Heart left ventricle (tissue), 16 donors: Measurements from ENCODE around the gene EARS2. TPM values are rescaled to one million over a fixed set of nuclear protein-coding genes. Genes with fewer than 3 reads are reported as not detected.

Source experiments
- ATAC-seq, 4 donors: fragments of 200-7000 bp; cut with Tn5 transposase; one replicate each; pipeline ENCODE4 v1.9.1; 2020 to 2022; ENCODE audit warnings: moderate library complexity in 4 of 4, mild to moderate bottlenecking in 3 of 4, moderate number of reproducible peaks in 1 of 4
- DNase-seq, 5 donors: peaks; one replicate each; pipeline ENCODE4 v3.0.0-alpha.2; 2020
- H3K27ac ChIP-seq, 12 donors: fragments of 200-600 bp; sonication (generic) in 4 of 12; one replicate each; pipeline versions ENCODE4 v1.5.0 to v1.8.0; 2016 to 2022; ENCODE audit warnings: mild to moderate bottlenecking in 2 of 12
- H3K27me3 ChIP-seq, 9 donors: fragments of 200-600 bp; sonication (generic) in 2 of 9; one replicate each; pipeline versions ENCODE4 v1.5.1 to v1.8.0; 2016 to 2022; ENCODE audit warnings: mild to moderate bottlenecking in 3 of 9
- H3K36me3 ChIP-seq, 9 donors: fragments of 200-600 bp; sonication (generic) in 2 of 9; one replicate each; pipeline versions ENCODE4 v1.5.0 to v1.8.0; 2018 to 2022; ENCODE audit warnings: mild to moderate bottlenecking in 2 of 9
- H3K4me1 ChIP-seq, 12 donors: fragments of 200-600 bp; sonication (generic) in 4 of 12; one replicate each; pipeline versions ENCODE4 v1.5.0 to v1.8.0; 2016 to 2022; ENCODE audit warnings: mild to moderate bottlenecking in 3 of 12
- H3K4me3 ChIP-seq, 12 donors: fragments of 200-600 bp; sonication (generic) in 4 of 12; one replicate each; pipeline versions ENCODE4 v1.5.0 to v1.8.0; 2017 to 2022; ENCODE audit warnings: mild to moderate bottlenecking in 9 of 12, moderate library complexity in 4 of 12
- H3K9me3 ChIP-seq, 12 donors: fragments of 200-600 bp; sonication (generic) in 4 of 12; one replicate each; pipeline versions ENCODE4 v1.5.0 to v1.8.0; 2016 to 2022; ENCODE audit warnings: mild to moderate bottlenecking in 1 of 12
- CTCF ChIP-seq, 12 donors: fragments of 200-600 bp; sonication (generic) in 4 of 12; IDR thresholded peaks; one replicate each; pipeline versions ENCODE4 v1.5.0 to v1.8.0; 2018 to 2022; ENCODE audit warnings: antibody characterized with exemption in 12 of 12, mild to moderate bottlenecking in 5 of 12
- POLR2A ChIP-seq, 2 donors: fragments of 450-650 bp; IDR thresholded peaks; one replicate each; pipeline ENCODE4 v1.6.1; 2017; ENCODE audit warnings: antibody characterized with exemption in 2 of 2, mild to moderate bottlenecking in 2 of 2, moderate library complexity in 2 of 2
- WGBS, 4 donors: extraction: QIAGEN DNeasy Blood & Tissue Kit in 2 of 4; methylation state at CpG; one replicate each; pipeline versions ENCODE4 v1.1.5 to v1.1.7; 2013 to 2018; 5-methylcytosine and 5-hydroxymethylcytosine counted together
- intact Hi-C, 10 donors: fragments of 100-400 bp; cut with DNase I; formaldehyde crosslinking; loops; one replicate each; pipeline versions ENCODE4 v1.11.1 to v1.14.2; 2022
- polyA plus RNA-seq, 2 donors: library from polyadenylated mRNA; stranded (reverse); fragments of 200-250 nt; gene quantifications; one replicate each; pipeline ENCODE4 v1.2.3, GENCODE V29; 2013
- total RNA-seq, 9 donors: library from RNA; depleted of rRNA in 2 of 9; stranded (reverse); fragments of >200 nt in 2 of 9; fragmentation: NEBNext Ultra II Directional in 3 of 9; extraction: Animal tissue kit (Norgen Biotek cat#: 25700) in 3 of 9; gene quantifications; one replicate each; pipeline versions ENCODE4 v1.1.0 to v1.2.4, GENCODE V29; 2016 to 2023
- donor health status: ischemic (EF 13 %, LVEDD 7.1; RV severe dilation, severe dysfunction).
- donor health status: healthy with polysubstance abuse.
- donor health status: DM: no; HTN: yes; CAD: no.
- donor health status: DM: no; HTN: no; CAD: no.
- donor health status: ischemic (EF 25% LVEDD 6.9; RV normal size, moderate dysfunction).
- donor health status: ischemic (EF 25% LVEDD 5.7; RV mildly dilated, moderate dysfunction).
- donor health status: healthy.
- donor health status: DM: yes; HTN: yes; CAD: no.
- donor health status: ischemic (EF 35%, LVEDD 5.7; RV mildly dilated, moderate dysfunction).
- donor health status: nonischemic (EF 11% LVEDD 7.7; RV severe dilation, severe dysfunction).
- donor health status: DM: yes; HTN: yes; CAD: no.
- donor health status: PGD.
- donor health status: ischemic (EF 29% LVEDD 5.4; RV normal size, mild dysfunction).
- donor health status: nonischemic (EF 23%, LVEDD 6.1; RV moderate dilation, normal function).

The EARS2 gene
- total and polyA plus RNA-seq, 11 donors: 12.2 to 37.0 (median 21.5) TPM

GRCh38 chr16:23527961-23528643 lies 29.0 kb downstream of the EARS2 start:
- Histone ChIP-seq H3K9me3 (no peaks in the 10 kb centered on the region), H3K4me1 (peaks cover 0 to 11% (median 0%) of the 10 kb centered on the region in 12 donors), H3K36me3 (peaks cover 0 to 89% (median 76%) of the 10 kb centered on the region in 9 donors), H3K4me3 (no peak overlapping the region), H3K27me3 (no peaks in the 10 kb centered on the region), H3K27ac (peak overlapping the region in 1 of 12 donors; percentile 30)
- peak in 3 of 4 donors; percentile 33 to 76 (median 47) for ATAC-seq
- TF ChIP-seq POLR2A (IDR thresholded peaks at IDR 0.05): no peak
- no peak for TF ChIP-seq CTCF (IDR thresholded peaks at IDR 0.05)
- no peak for DNase-seq
- intact Hi-C loops: no loop called here
- 84 to 91% (median 89%) methylated on average over 11 of the region's 11 CpGs for WGBS, 4 donors

GRCh38 chr16:23524886-23525285 lies 32.3 kb downstream of the EARS2 start:
- H3K27ac ChIP-seq: no peak overlapping the region
- H3K36me3 ChIP-seq: peaks cover 0 to 88% (median 64%) of the 10 kb centered on the region in 9 donors
- no peak overlapping the region for H3K4me3 ChIP-seq
- no peaks in the 10 kb centered on the region for H3K27me3 ChIP-seq
- H3K9me3 ChIP-seq: no peaks in the 10 kb centered on the region
- no peak for DNase-seq
- no peak for ATAC-seq
- intact Hi-C loops: no loop called here
- no peak for TF ChIP-seq CTCF (IDR thresholded peaks at IDR 0.05)
- no peak for TF ChIP-seq POLR2A (IDR thresholded peaks at IDR 0.05)
- H3K4me1 ChIP-seq: peaks cover 0 to 29% (median 0%) of the 10 kb centered on the region in 12 donors
- WGBS, 4 donors: 94 to 100% (median 96%) methylated on average over 3 of the region's 3 CpGs

- Histone ChIP-seq H3K4me3 (no peak overlapping the region), H3K27me3 (no peaks in the 10 kb centered on the region), H3K36me3 (peaks cover 0 to 89% (median 60%) of the 10 kb centered on the region in 9 donors), H3K4me1 (peaks cover 0 to 38% (median 0%) of the 10 kb centered on the region in 12 donors), H3K27ac (peak overlapping the region in 1 of 12 donors; percentile 76), H3K9me3 (no peaks in the 10 kb centered on the region)
- WGBS, 4 donors: 75 to 84% (median 79%) methylated on average over 7 of the region's 7 CpGs
- no peak for ATAC-seq
- TF ChIP-seq POLR2A (IDR thresholded peaks at IDR 0.05): no peak
- TF ChIP-seq CTCF (IDR thresholded peaks at IDR 0.05): no peak
- intact Hi-C loops: no loop called here
- no peak for DNase-seq
These were observed 33.2 kb downstream of the EARS2 start for GRCh38 chr16:23523876-23524385.

- H3K36me3 ChIP-seq: peaks cover 0 to 83% (median 53%) of the 10 kb centered on the region in 9 donors
- 90 to 95% (median 94%) methylated on average over 6 of the region's 6 CpGs for WGBS, 4 donors
- no peak for ATAC-seq
- no peak overlapping the region for H3K4me3 ChIP-seq
- peak overlapping the region in 1 of 12 donors; percentile 76 for H3K27ac ChIP-seq
- intact Hi-C loops: no loop called here
- H3K4me1 ChIP-seq: peaks cover 0 to 40% (median 0%) of the 10 kb centered on the region in 12 donors
- DNase-seq: no peak
- TF ChIP-seq POLR2A (IDR thresholded peaks at IDR 0.05): no peak
- TF ChIP-seq CTCF (IDR thresholded peaks at IDR 0.05): no peak
- no peaks in the 10 kb centered on the region for H3K9me3 ChIP-seq
- no peaks in the 10 kb centered on the region for H3K27me3 ChIP-seq
These were observed 33.8 kb downstream of the EARS2 start for GRCh38 chr16:23523321-23523720.
